T1000 (cell line): ENCODE measurements around the gene DLG1.

ENCODE experiments used
- DNase-seq: peaks from one replicate; lab custom pipeline; 2025; ENCODE audit warnings: mixed read lengths; lab: John Stamatoyannopoulos, UW

The DLG1 gene

GRCh38 chr3:197014942-197015575, 283.4 kb downstream of the DLG1 start:
- DNase-seq = no peak

GRCh38 chr3:197014024-197014423, 284.4 kb downstream of the DLG1 start:
- no peak for DNase-seq

- no peak for DNase-seq
Measured at GRCh38 chr3:197012540-197012883, 285.9 kb downstream of the DLG1 start.

GRCh38 chr3:197011780-197012539, 286.5 kb downstream of the DLG1 start:
- no peak for DNase-seq

GRCh38 chr3:197010556-197011351, 287.7 kb downstream of the DLG1 start:
- no peak for DNase-seq

GRCh38 chr3:197009532-197010019, 288.8 kb downstream of the DLG1 start:
- DNase-seq = no peak

GRCh38 chr3:197008436-197009209, 289.8 kb downstream of the DLG1 start:
- no peak for DNase-seq

- DNase-seq = no peak
Measured at GRCh38 chr3:197007953-197008352, 290.5 kb downstream of the DLG1 start.

GRCh38 chr3:197007296-197007940, 291.0 kb downstream of the DLG1 start:
- DNase-seq = no peak

GRCh38 chr3:197006860-197007259, 291.6 kb downstream of the DLG1 start:
- DNase-seq = no peak

GRCh38 chr3:197006446-197006845, 292.0 kb downstream of the DLG1 start:
- DNase-seq = no peak

- no peak for DNase-seq
Measured at GRCh38 chr3:197003461-197004385, 294.7 kb downstream of the DLG1 start.

- DNase-seq = peak; percentile 29
Measured at GRCh38 chr3:197002701-197003454, 295.5 kb downstream of the DLG1 start.

- no peak for DNase-seq
Measured at GRCh38 chr3:197001972-197002700, 296.3 kb downstream of the DLG1 start.

GRCh38 chr3:197001106-197001971, 297.1 kb downstream of the DLG1 start:
- no peak for DNase-seq

GRCh38 chr3:197000211-197000610, 298.2 kb downstream of the DLG1 start:
- no peak for DNase-seq

GRCh38 chr3:196998966-196999760, 299.2 kb downstream of the DLG1 start:
- no peak for DNase-seq
